DOHH2 (cell line): Measurements from ENCODE around the gene KCNAB1.

ENCODE experiments used
- CTCF ChIP-seq: fragments of 200-600 bp; sonication (generic); IDR thresholded peaks from one replicate; pipeline ENCODE4 v1.5.1; 2014; ENCODE audit warnings: antibody characterized with exemption, mild to moderate bottlenecking, low read depth, low read length; ENCODE audit not compliant: poor library complexity, severe bottlenecking
- EZH2phosphoT487 ChIP-seq: fragments of 200-600 bp; sonication (generic); IDR thresholded peaks from 2 replicates; pipeline ENCODE4 v1.6.1; 2017; ENCODE audit warnings: borderline replicate concordance, mild to moderate bottlenecking, antibody characterized with exemption, low read length, moderate library complexity, mixed read lengths

DNA sequence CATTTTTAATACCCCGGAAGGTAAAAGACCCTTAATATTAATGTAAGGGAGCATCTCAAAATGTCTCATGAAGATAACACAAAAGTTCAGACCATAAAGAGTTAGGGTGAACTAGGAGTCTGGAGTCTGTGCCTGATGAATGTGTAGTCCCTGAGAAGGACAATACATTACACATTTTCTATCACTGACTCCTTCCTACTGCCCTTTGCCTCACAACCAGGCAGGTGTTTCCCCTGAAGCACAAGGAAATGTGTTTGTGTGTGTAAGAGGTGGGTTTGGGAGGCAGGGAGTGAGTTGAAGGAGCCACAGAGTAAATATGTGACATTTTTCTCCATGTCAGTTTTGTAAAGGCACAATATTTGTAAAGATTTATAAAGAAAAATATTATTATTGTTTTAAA is 375.4 kb downstream of the KCNAB1 start:
- TF ChIP-seq CTCF, result no peak
- TF ChIP-seq EZH2phosphoT487, result no peak
